Endothelial cell of umbilical vein (primary cell): Measurements from ENCODE around the gene STK10.

ENCODE experiments used
- EZH2 ChIP-seq: IDR thresholded peaks from 2 replicates; pipeline ENCODE4 v1.6.1; 2012; ENCODE audit warnings: borderline replicate concordance, low read depth, mild to moderate bottlenecking, moderate library complexity, low read length, inconsistent platforms; ENCODE audit not compliant: severe bottlenecking
- POLR2A ChIP-seq: IDR thresholded peaks from 2 replicates; pipeline ENCODE4 v1.6.1; 2012; ENCODE audit warnings: low read depth, mild to moderate bottlenecking, control low read depth, low read length
- POLR2AphosphoS5 ChIP-seq: IDR thresholded peaks from 2 replicates; pipeline ENCODE4 v1.6.1; 2012; ENCODE audit warnings: low read depth, mild to moderate bottlenecking, control low read depth, low read length, moderate library complexity; ENCODE audit not compliant: insufficient read depth
- TF ChIP-seq, protein P1 (sequence below), 2 donors: IDR thresholded peaks; 1 replicate in 1 of 2; 2 replicates in 1 of 2; pipeline ENCODE4 v1.5.1; 2011; ENCODE audit warnings: low read length in 2 of 2, mild to moderate bottlenecking in 2 of 2, moderate library complexity in 2 of 2, control low read depth in 1 of 2, inconsistent platforms in 1 of 2, low read depth in 1 of 2; ENCODE audit not compliant: insufficient read depth in 1 of 2; ENCODE audit errors: extremely low read depth in 1 of 2

DNA sequence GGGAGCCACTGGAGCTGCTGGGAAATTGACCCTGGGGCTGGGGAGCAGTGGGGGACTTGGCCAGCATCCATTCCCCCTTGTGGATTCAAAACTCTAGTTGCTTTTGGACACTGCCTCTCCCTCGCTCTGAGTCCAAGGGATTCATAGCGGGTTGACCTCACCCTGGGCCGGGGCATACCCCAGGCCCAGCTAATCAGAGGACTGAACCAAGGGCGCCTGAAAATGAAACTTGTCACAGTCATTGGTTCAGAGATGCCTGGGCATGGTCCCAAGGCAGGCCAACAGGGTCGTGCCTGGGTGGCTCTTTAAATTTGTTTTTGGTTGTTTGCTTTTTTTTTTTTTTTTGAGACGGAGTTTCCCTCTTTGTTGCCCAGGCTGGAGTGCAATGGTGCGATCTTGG, 22.6 kb downstream of the STK10 start:
- TF ChIP-seq, protein P1, sequence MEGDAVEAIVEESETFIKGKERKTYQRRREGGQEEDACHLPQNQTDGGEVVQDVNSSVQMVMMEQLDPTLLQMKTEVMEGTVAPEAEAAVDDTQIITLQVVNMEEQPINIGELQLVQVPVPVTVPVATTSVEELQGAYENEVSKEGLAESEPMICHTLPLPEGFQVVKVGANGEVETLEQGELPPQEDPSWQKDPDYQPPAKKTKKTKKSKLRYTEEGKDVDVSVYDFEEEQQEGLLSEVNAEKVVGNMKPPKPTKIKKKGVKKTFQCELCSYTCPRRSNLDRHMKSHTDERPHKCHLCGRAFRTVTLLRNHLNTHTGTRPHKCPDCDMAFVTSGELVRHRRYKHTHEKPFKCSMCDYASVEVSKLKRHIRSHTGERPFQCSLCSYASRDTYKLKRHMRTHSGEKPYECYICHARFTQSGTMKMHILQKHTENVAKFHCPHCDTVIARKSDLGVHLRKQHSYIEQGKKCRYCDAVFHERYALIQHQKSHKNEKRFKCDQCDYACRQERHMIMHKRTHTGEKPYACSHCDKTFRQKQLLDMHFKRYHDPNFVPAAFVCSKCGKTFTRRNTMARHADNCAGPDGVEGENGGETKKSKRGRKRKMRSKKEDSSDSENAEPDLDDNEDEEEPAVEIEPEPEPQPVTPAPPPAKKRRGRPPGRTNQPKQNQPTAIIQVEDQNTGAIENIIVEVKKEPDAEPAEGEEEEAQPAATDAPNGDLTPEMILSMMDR (IDR thresholded peaks at IDR 0.05; ENCODE audit: extremely low read depth in 1 of 2, insufficient read depth in 1 of 2, low read depth in 1 of 2, low read length in 2 of 2), result no peak
- TF ChIP-seq POLR2A (no peak), POLR2AphosphoS5 (no peak), EZH2 (no peak)
